ENCODE measurements around the gene SLC19A1. TPM values are rescaled to one million over a fixed set of nuclear protein-coding genes. Genes with fewer than 3 reads are reported as not detected.

Gene SLC19A1
- total RNA-seq, 1 experiment from 2014 or later, result 25.0 TPM

DNA sequence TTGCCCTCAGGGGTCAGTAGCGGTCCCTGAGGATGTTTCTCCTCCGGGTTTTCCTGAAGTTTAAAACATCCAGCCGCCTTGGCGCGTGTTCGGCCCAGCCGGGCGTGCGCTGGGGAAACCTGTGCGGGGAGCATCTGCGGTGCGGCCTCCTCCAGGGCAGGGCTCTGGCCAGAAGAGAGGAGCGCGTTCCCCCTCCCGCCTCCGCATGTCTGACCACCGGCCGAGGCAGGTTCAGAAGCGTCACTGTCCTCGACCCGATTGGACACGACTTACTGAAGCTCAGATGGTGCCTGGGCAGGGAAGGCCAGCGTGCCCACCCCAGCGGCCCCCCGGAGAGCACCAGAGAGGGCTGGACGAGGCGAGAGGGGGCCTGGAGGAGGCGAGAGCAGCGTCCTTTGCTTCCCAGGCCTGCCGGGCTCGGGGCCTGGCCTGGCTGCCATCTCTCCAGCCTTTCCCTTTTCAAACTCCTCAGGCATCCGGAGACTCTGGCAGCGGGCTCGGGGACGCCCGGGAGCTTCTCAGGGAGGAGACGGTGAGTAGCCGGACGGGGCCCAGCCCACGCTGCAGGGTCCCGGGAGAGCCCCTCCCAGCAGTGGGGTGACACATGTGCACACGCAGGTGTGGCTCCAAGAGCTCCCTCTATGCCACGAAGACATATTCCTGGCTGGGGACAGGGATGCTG, 67.1 kb downstream of the SLC19A1 start:
- no TSS peak for BruUV-seq (replicated peaks)

DNA sequence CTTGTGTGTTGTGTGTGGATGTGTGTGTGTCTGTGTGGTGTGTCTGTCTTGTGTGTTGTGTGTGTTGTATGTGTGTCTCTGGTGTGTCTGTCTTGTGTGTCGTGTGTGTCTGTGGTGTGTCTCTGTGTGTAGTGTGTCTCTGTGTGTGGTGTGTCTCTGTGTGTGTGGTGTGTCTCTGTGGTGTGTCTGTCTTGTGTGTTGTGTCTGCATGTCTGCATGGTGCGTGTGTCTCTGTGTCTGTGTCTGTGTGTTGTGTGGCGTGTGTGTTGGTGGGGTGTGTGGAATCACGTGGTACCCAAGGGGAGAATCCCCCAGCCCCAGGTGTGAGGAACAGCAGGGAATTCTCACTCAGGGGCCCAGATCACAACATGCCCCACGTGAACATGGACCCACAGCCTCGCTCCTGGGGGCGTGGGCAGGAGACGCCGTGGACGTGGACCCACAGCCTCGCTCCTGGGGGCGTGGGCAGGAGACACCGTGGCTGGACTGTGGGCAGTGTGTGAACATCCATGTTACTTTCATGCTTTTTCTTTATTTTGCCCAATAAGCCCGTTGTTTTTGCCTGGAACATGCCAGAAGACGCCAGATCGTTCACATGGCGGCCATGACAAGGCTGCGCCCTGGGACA, 67.8 kb downstream of the SLC19A1 start:
- no peaks in the 10 kb centered on the region for H4K20me1 ChIP-seq (ENCODE audit: insufficient read depth)
- no peaks in the 10 kb centered on the region for H3K27me3 ChIP-seq (ENCODE audit: insufficient read depth, low read depth)
- no peaks in the 10 kb centered on the region for H3K36me3 ChIP-seq (ENCODE audit: low read depth)
- no peak overlapping the region for H2AFZ ChIP-seq
- BruUV-seq (replicated peaks), result no TSS peak
- ChIA-PET CTCF (no interaction called here), POLR2A (ENCODE audit: unreplicated experiment) (no interaction called here)
- intact Hi-C loops (cut with micrococcal nuclease; ENCODE audit: unreplicated experiment), result no loop called here
- no peak overlapping the region for H3K4me2 ChIP-seq
- H3K9me3 ChIP-seq (ENCODE audit: insufficient read depth, low read depth), result no peaks in the 10 kb centered on the region
- no peak for TF ChIP-seq EZH2 (IDR thresholded peaks at IDR 0.05; ENCODE audit: low read depth)
- TF ChIP-seq, protein P1, sequence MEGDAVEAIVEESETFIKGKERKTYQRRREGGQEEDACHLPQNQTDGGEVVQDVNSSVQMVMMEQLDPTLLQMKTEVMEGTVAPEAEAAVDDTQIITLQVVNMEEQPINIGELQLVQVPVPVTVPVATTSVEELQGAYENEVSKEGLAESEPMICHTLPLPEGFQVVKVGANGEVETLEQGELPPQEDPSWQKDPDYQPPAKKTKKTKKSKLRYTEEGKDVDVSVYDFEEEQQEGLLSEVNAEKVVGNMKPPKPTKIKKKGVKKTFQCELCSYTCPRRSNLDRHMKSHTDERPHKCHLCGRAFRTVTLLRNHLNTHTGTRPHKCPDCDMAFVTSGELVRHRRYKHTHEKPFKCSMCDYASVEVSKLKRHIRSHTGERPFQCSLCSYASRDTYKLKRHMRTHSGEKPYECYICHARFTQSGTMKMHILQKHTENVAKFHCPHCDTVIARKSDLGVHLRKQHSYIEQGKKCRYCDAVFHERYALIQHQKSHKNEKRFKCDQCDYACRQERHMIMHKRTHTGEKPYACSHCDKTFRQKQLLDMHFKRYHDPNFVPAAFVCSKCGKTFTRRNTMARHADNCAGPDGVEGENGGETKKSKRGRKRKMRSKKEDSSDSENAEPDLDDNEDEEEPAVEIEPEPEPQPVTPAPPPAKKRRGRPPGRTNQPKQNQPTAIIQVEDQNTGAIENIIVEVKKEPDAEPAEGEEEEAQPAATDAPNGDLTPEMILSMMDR (conservative IDR thresholded peaks at IDR 0.05), result no peak
- no peak overlapping the region for H3K4me3 ChIP-seq
- no peak for DNase-seq
- H3F3A ChIP-seq (ENCODE audit: insufficient read depth, low read depth), result peaks cover 22% of the 10 kb centered on the region; the same call in 1 of the 2 replicates
- peaks cover 16% of the 10 kb centered on the region for H3K4me1 ChIP-seq (replicated peaks; ENCODE audit: insufficient read depth)
- H3K9me2 ChIP-seq (ENCODE audit: insufficient read depth), result no peaks in the 10 kb centered on the region
- no peaks in the 10 kb centered on the region for H3K79me2 ChIP-seq (ENCODE audit: low read depth)
- no peak overlapping the region for H3K27ac ChIP-seq

More for the DNA sequence above, 67.1 kb downstream of the SLC19A1 start:
- ChIA-PET POLR2A (ENCODE audit: unreplicated experiment) (no interaction called here), CTCF (no interaction called here)
- Histone ChIP-seq H3K4me2 (no peak overlapping the region), H3F3A (ENCODE audit: insufficient read depth, low read depth) (peaks cover 17% of the 10 kb centered on the region; the same call in 1 of the 2 replicates), H3K27me3 (ENCODE audit: insufficient read depth, low read depth) (no peaks in the 10 kb centered on the region), H3K9me3 (ENCODE audit: insufficient read depth, low read depth) (no peaks in the 10 kb centered on the region), H3K9me2 (ENCODE audit: insufficient read depth) (no peaks in the 10 kb centered on the region), H3K4me1 (replicated peaks; ENCODE audit: insufficient read depth) (peaks cover 16% of the 10 kb centered on the region), H2AFZ (no peak overlapping the region), H4K20me1 (ENCODE audit: insufficient read depth) (no peaks in the 10 kb centered on the region), H3K27ac (no peak overlapping the region), H3K4me3 (no peak overlapping the region), H3K79me2 (ENCODE audit: low read depth) (no peaks in the 10 kb centered on the region), H3K36me3 (ENCODE audit: low read depth) (no peaks in the 10 kb centered on the region)
- DNase-seq, result no peak
- intact Hi-C loops (cut with micrococcal nuclease; ENCODE audit: unreplicated experiment), result no loop called here
- TF ChIP-seq, protein P1 (conservative IDR thresholded peaks at IDR 0.05), result no peak
- TF ChIP-seq EZH2 (IDR thresholded peaks at IDR 0.05; ENCODE audit: low read depth), result no peak

DNA sequence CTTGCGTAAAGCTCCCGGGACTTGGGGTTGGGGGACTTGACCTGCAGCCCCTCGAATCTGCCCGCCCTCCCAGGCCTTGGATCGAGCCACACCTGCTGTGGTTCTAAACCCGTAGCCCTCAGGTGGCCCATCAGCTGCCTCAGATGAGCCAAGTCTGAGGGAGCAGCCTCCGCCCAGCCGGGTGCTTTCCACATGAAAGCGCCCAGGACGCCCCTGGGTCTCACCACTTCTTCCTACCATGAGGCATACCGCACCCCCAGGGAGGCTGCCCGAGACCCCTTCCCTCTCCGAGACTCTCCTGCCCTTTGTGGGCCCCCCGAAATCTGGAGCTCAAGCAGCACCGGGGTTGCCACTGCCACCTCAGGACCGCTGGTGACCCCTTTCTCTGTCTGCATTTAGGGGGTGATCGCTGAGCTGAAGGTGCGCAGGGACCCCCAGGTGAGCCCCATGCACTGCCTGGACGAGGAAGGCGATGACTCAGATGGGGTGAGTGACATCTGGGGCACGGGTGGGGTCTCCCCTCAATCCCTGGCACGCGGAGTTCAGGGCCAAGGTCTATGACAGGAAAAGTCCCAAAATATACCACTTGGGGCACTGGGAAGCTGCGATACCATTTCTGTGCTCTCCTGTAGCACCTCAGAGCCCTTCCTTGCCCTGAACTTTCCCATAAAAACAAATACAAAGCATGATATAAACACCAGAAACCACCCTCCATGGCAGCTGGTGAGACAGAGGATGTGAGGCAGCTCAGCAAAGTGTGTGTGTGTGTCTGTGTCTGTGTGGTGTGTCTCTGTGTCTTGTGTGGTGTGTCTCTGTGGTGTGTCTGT, 68.5 kb downstream of the SLC19A1 start:
- H4K20me1 ChIP-seq (ENCODE audit: insufficient read depth), result no peaks in the 10 kb centered on the region
- no peaks in the 10 kb centered on the region for H3K79me2 ChIP-seq (ENCODE audit: low read depth)
- ChIA-PET POLR2A (ENCODE audit: unreplicated experiment) (no interaction called here), CTCF (no interaction called here)
- peaks cover 16% of the 10 kb centered on the region for H3K4me1 ChIP-seq (replicated peaks; ENCODE audit: insufficient read depth)
- no peak overlapping the region for H3K4me2 ChIP-seq
- peaks cover 18% of the 10 kb centered on the region; the same call in 1 of the 2 replicates for H3F3A ChIP-seq (ENCODE audit: insufficient read depth, low read depth)
- no peaks in the 10 kb centered on the region for H3K27me3 ChIP-seq (ENCODE audit: insufficient read depth, low read depth)
- no peaks in the 10 kb centered on the region for H3K9me2 ChIP-seq (ENCODE audit: insufficient read depth)
- no peak overlapping the region for H3K4me3 ChIP-seq
- H3K9me3 ChIP-seq (ENCODE audit: insufficient read depth, low read depth), result no peaks in the 10 kb centered on the region
- no TSS peak for BruUV-seq (replicated peaks)
- no peaks in the 10 kb centered on the region for H3K36me3 ChIP-seq (ENCODE audit: low read depth)
- H2AFZ ChIP-seq, result no peak overlapping the region
- TF ChIP-seq, protein P1 (conservative IDR thresholded peaks at IDR 0.05), result no peak
- TF ChIP-seq EZH2 (IDR thresholded peaks at IDR 0.05; ENCODE audit: low read depth), result no peak
- H3K27ac ChIP-seq, result no peak overlapping the region
- DNase-seq, result no peak
- intact Hi-C loops (cut with micrococcal nuclease; ENCODE audit: unreplicated experiment), result no loop called here

Data from PC-9 (cell line).